ENCODE results near the gene DYRK3. TPM values are rescaled to one million over a fixed set of nuclear protein-coding genes. Genes with fewer than 3 reads are reported as not detected.

Gene DYRK3
- total RNA-seq, 1 donor from 2014 or later: 22.7 TPM

DNA sequence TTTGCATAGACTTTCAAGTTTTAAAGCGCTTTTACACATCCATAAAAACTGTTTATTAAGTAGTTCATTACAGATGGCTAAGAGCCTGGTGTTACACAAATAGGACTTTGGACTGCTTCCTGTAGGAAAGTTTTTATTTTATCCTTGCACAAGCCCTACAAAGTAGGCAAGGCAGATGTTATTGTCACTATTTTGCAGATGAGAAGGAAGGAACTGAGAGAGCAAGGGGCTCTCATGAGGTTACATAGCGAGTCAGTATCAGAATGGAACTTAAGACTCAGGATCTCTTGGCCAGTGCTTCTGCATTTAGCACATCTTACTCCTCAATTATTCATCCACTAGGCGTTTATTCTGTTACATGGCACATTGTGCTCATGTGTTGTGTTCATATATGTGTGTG lies 46.8 kb downstream of the DYRK3 start:
- no peaks in the 10 kb centered on the region for H3K36me3 ChIP-seq
- no peak overlapping the region for H3K4me2 ChIP-seq
- no peaks in the 10 kb centered on the region for H3K9me3 ChIP-seq (ENCODE audit: low read depth)
- H3K4me1 ChIP-seq: peaks cover 14% of the 10 kb centered on the region
- peaks cover 15% of the 10 kb centered on the region for H4K20me1 ChIP-seq (ENCODE audit: low read depth)
- no peak overlapping the region for H2AFZ ChIP-seq (replicated peaks)
- peaks cover 24% of the 10 kb centered on the region for H3K4me1 Mint-ChIP-seq
- H3K27ac ChIP-seq: no peak overlapping the region
- no peak overlapping the region for H3K4me3 Mint-ChIP-seq
- H3K27ac Mint-ChIP-seq: no peak overlapping the region
- TF ChIP-seq, protein P1, sequence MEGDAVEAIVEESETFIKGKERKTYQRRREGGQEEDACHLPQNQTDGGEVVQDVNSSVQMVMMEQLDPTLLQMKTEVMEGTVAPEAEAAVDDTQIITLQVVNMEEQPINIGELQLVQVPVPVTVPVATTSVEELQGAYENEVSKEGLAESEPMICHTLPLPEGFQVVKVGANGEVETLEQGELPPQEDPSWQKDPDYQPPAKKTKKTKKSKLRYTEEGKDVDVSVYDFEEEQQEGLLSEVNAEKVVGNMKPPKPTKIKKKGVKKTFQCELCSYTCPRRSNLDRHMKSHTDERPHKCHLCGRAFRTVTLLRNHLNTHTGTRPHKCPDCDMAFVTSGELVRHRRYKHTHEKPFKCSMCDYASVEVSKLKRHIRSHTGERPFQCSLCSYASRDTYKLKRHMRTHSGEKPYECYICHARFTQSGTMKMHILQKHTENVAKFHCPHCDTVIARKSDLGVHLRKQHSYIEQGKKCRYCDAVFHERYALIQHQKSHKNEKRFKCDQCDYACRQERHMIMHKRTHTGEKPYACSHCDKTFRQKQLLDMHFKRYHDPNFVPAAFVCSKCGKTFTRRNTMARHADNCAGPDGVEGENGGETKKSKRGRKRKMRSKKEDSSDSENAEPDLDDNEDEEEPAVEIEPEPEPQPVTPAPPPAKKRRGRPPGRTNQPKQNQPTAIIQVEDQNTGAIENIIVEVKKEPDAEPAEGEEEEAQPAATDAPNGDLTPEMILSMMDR (IDR thresholded peaks at IDR 0.05): no peak
- TF ChIP-seq EZH2phosphoT487 (IDR thresholded peaks at IDR 0.05) (no peak), EZH2 (IDR thresholded peaks at IDR 0.05) (no peak)
- peaks cover 63% of the 10 kb centered on the region for H3K27me3 ChIP-seq
- H3F3A ChIP-seq (ENCODE audit: low read depth): peaks cover 8% of the 10 kb centered on the region
- no peak for DNase-seq (ENCODE audit: low spot score)
- peaks cover 19% of the 10 kb centered on the region for H3K27me3 Mint-ChIP-seq (ENCODE audit: insufficient read depth, low read depth)
- no peaks in the 10 kb centered on the region for H3K36me3 Mint-ChIP-seq
- no peaks in the 10 kb centered on the region for H3K9me3 Mint-ChIP-seq
- peaks cover 16% of the 10 kb centered on the region for H3K79me2 ChIP-seq (ENCODE audit: low read depth)
- no peak overlapping the region for H3K4me3 ChIP-seq
- no peak overlapping the region for H3K9ac ChIP-seq

DNA sequence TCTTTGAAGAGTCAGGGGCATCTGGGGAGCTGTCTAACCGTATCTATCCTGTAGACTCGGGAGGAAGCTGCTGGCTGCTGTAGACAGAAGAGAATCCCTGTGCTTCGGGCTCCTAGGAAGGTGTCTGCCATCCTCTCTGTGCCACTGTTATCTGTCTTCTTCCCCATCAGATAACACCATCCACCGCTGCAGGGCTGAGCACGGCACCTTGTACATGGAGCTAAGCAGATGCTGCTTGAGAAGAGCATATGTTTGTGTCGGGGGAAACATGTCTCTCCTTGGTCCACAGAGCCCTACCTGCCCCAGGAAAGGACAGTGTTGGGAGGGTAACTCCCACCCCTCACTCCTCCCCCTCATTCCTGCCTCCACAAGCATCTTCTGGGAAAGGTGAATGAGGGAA lies 48.0 kb downstream of the DYRK3 start:
- TF ChIP-seq EZH2phosphoT487 (IDR thresholded peaks at IDR 0.05) (no peak), EZH2 (IDR thresholded peaks at IDR 0.05) (no peak)
- TF ChIP-seq, protein P1 (IDR thresholded peaks at IDR 0.05): no peak
- peaks cover 27% of the 10 kb centered on the region for H4K20me1 ChIP-seq (ENCODE audit: low read depth)
- Mint-ChIP-seq H3K4me3 (no peak overlapping the region), H3K4me1 (peaks cover 36% of the 10 kb centered on the region), H3K27me3 (ENCODE audit: insufficient read depth, low read depth) (peaks cover 23% of the 10 kb centered on the region), H3K36me3 (no peaks in the 10 kb centered on the region), H3K27ac (no peak overlapping the region), H3K9me3 (no peaks in the 10 kb centered on the region)
- H3K4me3 ChIP-seq: no peak overlapping the region
- H3K9ac ChIP-seq: no peak overlapping the region
- peaks cover 19% of the 10 kb centered on the region for H3F3A ChIP-seq (ENCODE audit: low read depth)
- no peak overlapping the region for H3K27ac ChIP-seq
- no peak for DNase-seq (ENCODE audit: low spot score)
- H2AFZ ChIP-seq (replicated peaks): no peak overlapping the region
- H3K4me2 ChIP-seq: no peak overlapping the region
- H3K79me2 ChIP-seq (ENCODE audit: low read depth): peaks cover 28% of the 10 kb centered on the region
- peaks cover 26% of the 10 kb centered on the region for H3K4me1 ChIP-seq
- H3K36me3 ChIP-seq: no peaks in the 10 kb centered on the region
- H3K27me3 ChIP-seq: peaks cover 67% of the 10 kb centered on the region
- no peaks in the 10 kb centered on the region for H3K9me3 ChIP-seq (ENCODE audit: low read depth)

DNA sequence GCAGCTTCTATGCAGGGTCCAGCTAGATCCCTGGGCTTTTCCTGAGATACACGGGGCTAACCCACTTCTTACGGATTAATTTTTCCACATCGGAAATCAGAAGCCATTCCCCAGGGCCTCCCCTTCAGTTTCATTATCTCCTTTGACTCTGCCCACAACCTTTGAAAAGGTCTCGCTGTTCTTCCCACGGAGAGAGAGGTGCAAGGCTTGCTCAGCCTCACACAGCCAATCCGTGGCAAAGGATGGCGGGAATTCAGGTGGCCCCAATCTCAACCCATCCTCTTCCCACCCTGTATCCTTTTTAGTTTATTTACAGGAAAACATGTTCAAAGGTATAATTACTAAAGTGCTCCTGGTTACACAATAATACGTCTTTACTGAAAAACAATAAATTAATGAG lies 48.7 kb downstream of the DYRK3 start:
- Histone ChIP-seq H3K79me2 (ENCODE audit: low read depth) (peaks cover 35% of the 10 kb centered on the region), H3K27me3 (peaks cover 66% of the 10 kb centered on the region), H3K9ac (no peak overlapping the region), H4K20me1 (ENCODE audit: low read depth) (peaks cover 34% of the 10 kb centered on the region), H3K36me3 (no peaks in the 10 kb centered on the region), H3F3A (ENCODE audit: low read depth) (peaks cover 19% of the 10 kb centered on the region), H3K27ac (no peak overlapping the region), H2AFZ (replicated peaks) (no peak overlapping the region), H3K4me1 (peaks cover 33% of the 10 kb centered on the region), H3K9me3 (ENCODE audit: low read depth) (no peaks in the 10 kb centered on the region), H3K4me3 (peak overlapping the region; percentile 96), H3K4me2 (peak overlapping the region; percentile 81)
- TF ChIP-seq, protein P1 (IDR thresholded peaks at IDR 0.05): no peak
- TF ChIP-seq EZH2 (IDR thresholded peaks at IDR 0.05) (no peak), EZH2phosphoT487 (IDR thresholded peaks at IDR 0.05) (no peak)
- H3K27ac Mint-ChIP-seq: no peak overlapping the region
- H3K4me3 Mint-ChIP-seq: peak overlapping the region; percentile 91
- DNase-seq (ENCODE audit: low spot score): no peak
- H3K36me3 Mint-ChIP-seq: no peaks in the 10 kb centered on the region
- no peaks in the 10 kb centered on the region for H3K9me3 Mint-ChIP-seq
- H3K4me1 Mint-ChIP-seq: peaks cover 40% of the 10 kb centered on the region
- peaks cover 23% of the 10 kb centered on the region for H3K27me3 Mint-ChIP-seq (ENCODE audit: insufficient read depth, low read depth)
